SU-DHL-6 (cell line): ENCODE measurements around the gene B3GNT2.

Source experiments
- H2AFZ ChIP-seq: fragments of 200-600 bp; sonication (generic); 2 replicates; pipeline ENCODE4 v1.6.1; 2014; ENCODE audit warnings: low read depth, mild to moderate bottlenecking, moderate library complexity, mixed read lengths, antibody characterized with exemption, low read length; ENCODE audit not compliant: severe bottlenecking
- H3F3A ChIP-seq: fragments of 200-600 bp; shearing (Covaris generic); 2 replicates; pipeline ENCODE4 v1.6.0; 2016; ENCODE audit warnings: antibody characterized with exemption, mild to moderate bottlenecking; ENCODE audit not compliant: insufficient read depth
- H3K27ac ChIP-seq: fragments of 200-600 bp; sonication (generic); 2 replicates; pipeline ENCODE4 v1.5.1; 2016; ENCODE audit warnings: low read depth, mild to moderate bottlenecking, low read length, moderate library complexity, mixed read lengths
- H3K27me3 ChIP-seq: fragments of 200-600 bp; sonication (generic), shearing (Covaris generic); 2 replicates; pipeline ENCODE4 v1.6.0; 2014; ENCODE audit warnings: mild to moderate bottlenecking, low read length
- H3K36me3 ChIP-seq: fragments of 200-600 bp; sonication (generic); 2 replicates; pipeline ENCODE4 v1.6.1; 2014; ENCODE audit warnings: mild to moderate bottlenecking, low read length, mixed read lengths
- H3K4me2 ChIP-seq: fragments of 300-600, 200-600 bp; shearing (Covaris generic), sonication (generic); 2 replicates; pipeline ENCODE4 v1.6.0; 2014; ENCODE audit warnings: low read length, low read depth, mild to moderate bottlenecking; ENCODE audit not compliant: poor library complexity, severe bottlenecking
- H3K4me3 ChIP-seq: fragments of 200-600 bp; sonication (generic); 2 replicates; pipeline ENCODE4 v1.5.1; 2014; ENCODE audit warnings: antibody characterized with exemption, low read length, mild to moderate bottlenecking, mixed read lengths; ENCODE audit not compliant: insufficient read depth, poor library complexity, severe bottlenecking
- H3K79me2 ChIP-seq: fragments of 200-600 bp; sonication (generic); 2 replicates; pipeline ENCODE4 v1.6.1; 2014; ENCODE audit warnings: mild to moderate bottlenecking, low read length, moderate library complexity; ENCODE audit not compliant: insufficient read depth
- H3K9ac ChIP-seq: fragments of 200-600 bp; sonication (generic); 2 replicates; pipeline ENCODE4 v1.7.0; 2014; ENCODE audit warnings: mild to moderate bottlenecking, low read length
- H3K9me2 ChIP-seq: fragments of 200-600 bp; sonication (generic); replicated peaks from 2 replicates; pipeline ENCODE4 v1.6.1; 2014; ENCODE audit warnings: low read length; ENCODE audit not compliant: insufficient read depth
- H3K9me3 ChIP-seq: fragments of 200-600 bp; sonication (generic); 2 replicates; pipeline ENCODE4 v1.6.1; 2014; ENCODE audit warnings: low read length, mixed read lengths; ENCODE audit not compliant: insufficient read depth
- H4K20me1 ChIP-seq: fragments of 200-600 bp; sonication (generic); 2 replicates; pipeline ENCODE4 v1.6.1; 2014; ENCODE audit warnings: low read depth, mild to moderate bottlenecking, antibody characterized with exemption, low read length, moderate library complexity, mixed read lengths
- CTCF ChIP-seq: fragments of 200-600 bp; sonication (generic); IDR thresholded peaks from one replicate; pipeline ENCODE4 v1.5.1; 2017; ENCODE audit warnings: antibody characterized with exemption, mild to moderate bottlenecking, low read length, moderate library complexity; ENCODE audit not compliant: insufficient read depth, poor library complexity, severe bottlenecking
- EZH2phosphoT487 ChIP-seq: fragments of 200-600 bp; sonication (generic), shearing (Covaris generic); conservative IDR thresholded peaks from 2 replicates; pipeline ENCODE4 v1.6.1; 2018; ENCODE audit warnings: mild to moderate bottlenecking, antibody characterized with exemption, low read length, moderate library complexity, mixed read lengths

B3GNT2 gene

GRCh38 chr2:62236499-62236898, 40.6 kb downstream of the B3GNT2 start:
- H3K27ac ChIP-seq = no peak overlapping the region
- no peak overlapping the region for H3K9ac ChIP-seq
- no peak overlapping the region for H2AFZ ChIP-seq
- H3K27me3 ChIP-seq = no peaks in the 10 kb centered on the region
- H3K9me2 ChIP-seq = no peaks in the 10 kb centered on the region
- H4K20me1 ChIP-seq = no peaks in the 10 kb centered on the region
- TF ChIP-seq EZH2phosphoT487 (no peak), CTCF (no peak)
- H3K4me3 ChIP-seq = no peak overlapping the region
- H3K4me2 ChIP-seq = no peak overlapping the region
- H3K9me3 ChIP-seq = no peaks in the 10 kb centered on the region
- H3F3A ChIP-seq = no peaks in the 10 kb centered on the region
- H3K36me3 ChIP-seq = no peaks in the 10 kb centered on the region
- no peaks in the 10 kb centered on the region for H3K79me2 ChIP-seq

GRCh38 chr2:62238236-62238635, 42.3 kb downstream of the B3GNT2 start:
- no peak for TF ChIP-seq CTCF
- no peak for TF ChIP-seq EZH2phosphoT487
- no peaks in the 10 kb centered on the region for H3K79me2 ChIP-seq
- no peaks in the 10 kb centered on the region for H3K36me3 ChIP-seq
- no peak overlapping the region for H3K9ac ChIP-seq
- H3K4me2 ChIP-seq = no peak overlapping the region
- H3K27me3 ChIP-seq = no peaks in the 10 kb centered on the region
- no peaks in the 10 kb centered on the region for H3F3A ChIP-seq
- H3K9me2 ChIP-seq = no peaks in the 10 kb centered on the region
- H3K9me3 ChIP-seq = no peaks in the 10 kb centered on the region
- H4K20me1 ChIP-seq = no peaks in the 10 kb centered on the region
- H2AFZ ChIP-seq = no peak overlapping the region
- H3K27ac ChIP-seq = no peak overlapping the region
- no peak overlapping the region for H3K4me3 ChIP-seq

GRCh38 chr2:62240546-62240945, 44.6 kb downstream of the B3GNT2 start:
- H3K27ac ChIP-seq = no peak overlapping the region
- no peaks in the 10 kb centered on the region for H3F3A ChIP-seq
- H3K4me3 ChIP-seq = no peak overlapping the region
- H3K27me3 ChIP-seq = no peaks in the 10 kb centered on the region
- no peaks in the 10 kb centered on the region for H3K9me2 ChIP-seq
- no peaks in the 10 kb centered on the region for H4K20me1 ChIP-seq
- no peaks in the 10 kb centered on the region for H3K79me2 ChIP-seq
- no peak overlapping the region for H3K4me2 ChIP-seq
- TF ChIP-seq EZH2phosphoT487 (no peak), CTCF (no peak)
- no peak overlapping the region for H3K9ac ChIP-seq
- H2AFZ ChIP-seq = no peak overlapping the region
- H3K36me3 ChIP-seq = no peaks in the 10 kb centered on the region
- no peaks in the 10 kb centered on the region for H3K9me3 ChIP-seq
